OCI-LY7 (cell line): ENCODE data around the gene RIMS3.

ENCODE experiments used
- CTCF ChIP-seq: fragments of 200-600 bp; sonication (generic); conservative IDR thresholded peaks from 2 replicates; pipeline ENCODE4 v1.5.1; 2014; ENCODE audit warnings: mild to moderate bottlenecking, antibody characterized with exemption, low read length, moderate library complexity, mixed read lengths
- EZH2phosphoT487 ChIP-seq: fragments of 200-600 bp; sonication (generic); IDR thresholded peaks from 2 replicates; pipeline ENCODE4 v1.6.1; 2018; ENCODE audit warnings: low read depth, borderline replicate concordance, mild to moderate bottlenecking, mixed run types, antibody characterized with exemption, low read length, moderate library complexity, mixed read lengths

GRCh38 chr1:40618108-40618507 is 47.4 kb downstream of the RIMS3 start:
- no peak for TF ChIP-seq CTCF
- no peak for TF ChIP-seq EZH2phosphoT487
